H7 (cell line): ENCODE data around the gene TBXAS1. TPM values are rescaled to one million over a fixed set of nuclear protein-coding genes. Genes with fewer than 3 reads are reported as not detected.

Experiments used
- DNase-seq: peaks from one replicate; pipeline ENCODE4 v3.0.0; 2012
- H3K27me3 ChIP-seq: 2 replicates; pipeline ENCODE4 v1.6.0; 2011; ENCODE audit warnings: mild to moderate bottlenecking, low read length; ENCODE audit not compliant: control insufficient read depth, insufficient read depth
- H3K36me3 ChIP-seq: replicated peaks from 2 replicates; pipeline ENCODE4 v1.5.1; 2011; ENCODE audit warnings: low read length; ENCODE audit not compliant: control insufficient read depth, insufficient read depth
- H3K4me3 ChIP-seq: 2 replicates; pipeline ENCODE4 v1.5.1; 2011; ENCODE audit warnings: low read depth, mild to moderate bottlenecking, control low read depth, low read length, moderate library complexity; ENCODE audit not compliant: insufficient read depth
- total RNA-seq: library from RNA; depleted of rRNA; stranded (reverse); fragments of >200 nt; shearing (Covaris generic); gene quantifications from 2 replicates; pipeline ENCODE4 v1.2.3, GENCODE V29; 2014

The TBXAS1 gene
- total RNA-seq, 1 experiment from 2014 or later, result 0.76 TPM

GRCh38 chr7:139883814-139884213 is 54.8 kb downstream of the TBXAS1 start:
- DNase-seq, result no peak
- H3K4me3 ChIP-seq, result no peak overlapping the region
- H3K36me3 ChIP-seq, result no peaks in the 10 kb centered on the region
- no peaks in the 10 kb centered on the region for H3K27me3 ChIP-seq

- Histone ChIP-seq H3K27me3 (no peaks in the 10 kb centered on the region), H3K36me3 (no peaks in the 10 kb centered on the region), H3K4me3 (no peak overlapping the region)
- DNase-seq, result no peak
Measured at GRCh38 chr7:139884441-139884840, 55.4 kb downstream of the TBXAS1 start.

- Histone ChIP-seq H3K27me3 (no peaks in the 10 kb centered on the region), H3K4me3 (no peak overlapping the region), H3K36me3 (no peaks in the 10 kb centered on the region)
- no peak for DNase-seq
Measured at GRCh38 chr7:139885511-139885910, 56.4 kb downstream of the TBXAS1 start.

- DNase-seq, result no peak
- no peak overlapping the region for H3K4me3 ChIP-seq
- no peaks in the 10 kb centered on the region for H3K27me3 ChIP-seq
- no peaks in the 10 kb centered on the region for H3K36me3 ChIP-seq
Measured at GRCh38 chr7:139886206-139886605, 57.1 kb downstream of the TBXAS1 start.

- Histone ChIP-seq H3K4me3 (no peak overlapping the region), H3K27me3 (no peaks in the 10 kb centered on the region), H3K36me3 (no peaks in the 10 kb centered on the region)
- DNase-seq, result no peak
Measured at GRCh38 chr7:139886899-139887298, 57.8 kb downstream of the TBXAS1 start.

GRCh38 chr7:139887992-139888481 is 59.0 kb downstream of the TBXAS1 start:
- H3K27me3 ChIP-seq, result no peaks in the 10 kb centered on the region
- DNase-seq, result no peak

GRCh38 chr7:139889186-139889871 is 60.3 kb downstream of the TBXAS1 start:
- DNase-seq, result no peak
- Histone ChIP-seq H3K36me3 (no peaks in the 10 kb centered on the region), H3K4me3 (no peak overlapping the region), H3K27me3 (no peaks in the 10 kb centered on the region)

More at GRCh38 chr7:139887992-139888481, 59.0 kb downstream of the TBXAS1 start:
- H3K4me3 ChIP-seq, result no peak overlapping the region
- H3K36me3 ChIP-seq, result no peaks in the 10 kb centered on the region

GRCh38 chr7:139893461-139893860 is 64.4 kb downstream of the TBXAS1 start:
- no peak overlapping the region for H3K4me3 ChIP-seq
- no peaks in the 10 kb centered on the region for H3K36me3 ChIP-seq
- DNase-seq, result no peak
- H3K27me3 ChIP-seq, result no peaks in the 10 kb centered on the region

GRCh38 chr7:139893999-139894398 is 64.9 kb downstream of the TBXAS1 start:
- Histone ChIP-seq H3K4me3 (no peak overlapping the region), H3K36me3 (no peaks in the 10 kb centered on the region), H3K27me3 (no peaks in the 10 kb centered on the region)
- no peak for DNase-seq

- H3K27me3 ChIP-seq, result no peaks in the 10 kb centered on the region
- H3K36me3 ChIP-seq, result no peaks in the 10 kb centered on the region
- no peak for DNase-seq
- no peak overlapping the region for H3K4me3 ChIP-seq
Measured at GRCh38 chr7:139895141-139895829, 66.2 kb downstream of the TBXAS1 start.

GRCh38 chr7:139896288-139896687 is 67.2 kb downstream of the TBXAS1 start:
- Histone ChIP-seq H3K27me3 (no peaks in the 10 kb centered on the region), H3K36me3 (no peaks in the 10 kb centered on the region), H3K4me3 (no peak overlapping the region)

GRCh38 chr7:139896831-139897230 is 67.8 kb downstream of the TBXAS1 start:
- no peak for DNase-seq

More at GRCh38 chr7:139896288-139896687, 67.2 kb downstream of the TBXAS1 start:
- DNase-seq, result no peak

GRCh38 chr7:139897422-139898090 is 68.5 kb downstream of the TBXAS1 start:
- H3K36me3 ChIP-seq, result no peaks in the 10 kb centered on the region
- H3K27me3 ChIP-seq, result no peaks in the 10 kb centered on the region
- no peak for DNase-seq
- H3K4me3 ChIP-seq, result no peak overlapping the region

More at GRCh38 chr7:139896831-139897230, 67.8 kb downstream of the TBXAS1 start:
- H3K27me3 ChIP-seq, result no peaks in the 10 kb centered on the region
- no peaks in the 10 kb centered on the region for H3K36me3 ChIP-seq
- no peak overlapping the region for H3K4me3 ChIP-seq

- DNase-seq, result no peak
- Histone ChIP-seq H3K4me3 (no peak overlapping the region), H3K36me3 (no peaks in the 10 kb centered on the region), H3K27me3 (no peaks in the 10 kb centered on the region)
Measured at GRCh38 chr7:139898483-139898882, 69.4 kb downstream of the TBXAS1 start.
